ENCODE measurements around the gene TOE1. TPM values are rescaled to one million over a fixed set of nuclear protein-coding genes. Genes with fewer than 3 reads are reported as not detected.

Gene TOE1
- total and polyA plus RNA-seq, 2 of the 8 experiments (the other 6 are each of a cell fraction or from before 2014, with no cell fraction given): 15.2 to 25.8 TPM

- TF ChIP-seq, protein P1, sequence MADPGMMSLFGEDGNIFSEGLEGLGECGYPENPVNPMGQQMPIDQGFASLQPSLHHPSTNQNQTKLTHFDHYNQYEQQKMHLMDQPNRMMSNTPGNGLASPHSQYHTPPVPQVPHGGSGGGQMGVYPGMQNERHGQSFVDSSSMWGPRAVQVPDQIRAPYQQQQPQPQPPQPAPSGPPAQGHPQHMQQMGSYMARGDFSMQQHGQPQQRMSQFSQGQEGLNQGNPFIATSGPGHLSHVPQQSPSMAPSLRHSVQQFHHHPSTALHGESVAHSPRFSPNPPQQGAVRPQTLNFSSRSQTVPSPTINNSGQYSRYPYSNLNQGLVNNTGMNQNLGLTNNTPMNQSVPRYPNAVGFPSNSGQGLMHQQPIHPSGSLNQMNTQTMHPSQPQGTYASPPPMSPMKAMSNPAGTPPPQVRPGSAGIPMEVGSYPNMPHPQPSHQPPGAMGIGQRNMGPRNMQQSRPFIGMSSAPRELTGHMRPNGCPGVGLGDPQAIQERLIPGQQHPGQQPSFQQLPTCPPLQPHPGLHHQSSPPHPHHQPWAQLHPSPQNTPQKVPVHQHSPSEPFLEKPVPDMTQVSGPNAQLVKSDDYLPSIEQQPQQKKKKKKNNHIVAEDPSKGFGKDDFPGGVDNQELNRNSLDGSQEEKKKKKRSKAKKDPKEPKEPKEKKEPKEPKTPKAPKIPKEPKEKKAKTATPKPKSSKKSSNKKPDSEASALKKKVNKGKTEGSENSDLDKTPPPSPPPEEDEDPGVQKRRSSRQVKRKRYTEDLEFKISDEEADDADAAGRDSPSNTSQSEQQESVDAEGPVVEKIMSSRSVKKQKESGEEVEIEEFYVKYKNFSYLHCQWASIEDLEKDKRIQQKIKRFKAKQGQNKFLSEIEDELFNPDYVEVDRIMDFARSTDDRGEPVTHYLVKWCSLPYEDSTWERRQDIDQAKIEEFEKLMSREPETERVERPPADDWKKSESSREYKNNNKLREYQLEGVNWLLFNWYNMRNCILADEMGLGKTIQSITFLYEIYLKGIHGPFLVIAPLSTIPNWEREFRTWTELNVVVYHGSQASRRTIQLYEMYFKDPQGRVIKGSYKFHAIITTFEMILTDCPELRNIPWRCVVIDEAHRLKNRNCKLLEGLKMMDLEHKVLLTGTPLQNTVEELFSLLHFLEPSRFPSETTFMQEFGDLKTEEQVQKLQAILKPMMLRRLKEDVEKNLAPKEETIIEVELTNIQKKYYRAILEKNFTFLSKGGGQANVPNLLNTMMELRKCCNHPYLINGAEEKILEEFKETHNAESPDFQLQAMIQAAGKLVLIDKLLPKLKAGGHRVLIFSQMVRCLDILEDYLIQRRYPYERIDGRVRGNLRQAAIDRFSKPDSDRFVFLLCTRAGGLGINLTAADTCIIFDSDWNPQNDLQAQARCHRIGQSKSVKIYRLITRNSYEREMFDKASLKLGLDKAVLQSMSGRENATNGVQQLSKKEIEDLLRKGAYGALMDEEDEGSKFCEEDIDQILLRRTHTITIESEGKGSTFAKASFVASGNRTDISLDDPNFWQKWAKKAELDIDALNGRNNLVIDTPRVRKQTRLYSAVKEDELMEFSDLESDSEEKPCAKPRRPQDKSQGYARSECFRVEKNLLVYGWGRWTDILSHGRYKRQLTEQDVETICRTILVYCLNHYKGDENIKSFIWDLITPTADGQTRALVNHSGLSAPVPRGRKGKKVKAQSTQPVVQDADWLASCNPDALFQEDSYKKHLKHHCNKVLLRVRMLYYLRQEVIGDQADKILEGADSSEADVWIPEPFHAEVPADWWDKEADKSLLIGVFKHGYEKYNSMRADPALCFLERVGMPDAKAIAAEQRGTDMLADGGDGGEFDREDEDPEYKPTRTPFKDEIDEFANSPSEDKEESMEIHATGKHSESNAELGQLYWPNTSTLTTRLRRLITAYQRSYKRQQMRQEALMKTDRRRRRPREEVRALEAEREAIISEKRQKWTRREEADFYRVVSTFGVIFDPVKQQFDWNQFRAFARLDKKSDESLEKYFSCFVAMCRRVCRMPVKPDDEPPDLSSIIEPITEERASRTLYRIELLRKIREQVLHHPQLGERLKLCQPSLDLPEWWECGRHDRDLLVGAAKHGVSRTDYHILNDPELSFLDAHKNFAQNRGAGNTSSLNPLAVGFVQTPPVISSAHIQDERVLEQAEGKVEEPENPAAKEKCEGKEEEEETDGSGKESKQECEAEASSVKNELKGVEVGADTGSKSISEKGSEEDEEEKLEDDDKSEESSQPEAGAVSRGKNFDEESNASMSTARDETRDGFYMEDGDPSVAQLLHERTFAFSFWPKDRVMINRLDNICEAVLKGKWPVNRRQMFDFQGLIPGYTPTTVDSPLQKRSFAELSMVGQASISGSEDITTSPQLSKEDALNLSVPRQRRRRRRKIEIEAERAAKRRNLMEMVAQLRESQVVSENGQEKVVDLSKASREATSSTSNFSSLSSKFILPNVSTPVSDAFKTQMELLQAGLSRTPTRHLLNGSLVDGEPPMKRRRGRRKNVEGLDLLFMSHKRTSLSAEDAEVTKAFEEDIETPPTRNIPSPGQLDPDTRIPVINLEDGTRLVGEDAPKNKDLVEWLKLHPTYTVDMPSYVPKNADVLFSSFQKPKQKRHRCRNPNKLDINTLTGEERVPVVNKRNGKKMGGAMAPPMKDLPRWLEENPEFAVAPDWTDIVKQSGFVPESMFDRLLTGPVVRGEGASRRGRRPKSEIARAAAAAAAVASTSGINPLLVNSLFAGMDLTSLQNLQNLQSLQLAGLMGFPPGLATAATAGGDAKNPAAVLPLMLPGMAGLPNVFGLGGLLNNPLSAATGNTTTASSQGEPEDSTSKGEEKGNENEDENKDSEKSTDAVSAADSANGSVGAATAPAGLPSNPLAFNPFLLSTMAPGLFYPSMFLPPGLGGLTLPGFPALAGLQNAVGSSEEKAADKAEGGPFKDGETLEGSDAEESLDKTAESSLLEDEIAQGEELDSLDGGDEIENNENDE (IDR thresholded peaks at IDR 0.05; ENCODE audit: insufficient replicate concordance, low read length): no peak
- no peak for TF ChIP-seq SP4 (IDR thresholded peaks at IDR 0.05; ENCODE audit: low read length)
- no peak for TF ChIP-seq BRCA1 (IDR thresholded peaks at IDR 0.05; ENCODE audit: low read depth, low read length)
- no peak for TF ChIP-seq EGR1 (IDR thresholded peaks at IDR 0.05; ENCODE audit: borderline replicate concordance, low read depth, low read length)
- TF ChIP-seq RBBP5 (IDR thresholded peaks at IDR 0.05; ENCODE audit: borderline replicate concordance, low read depth, low read length): no peak
- TF ChIP-seq TBP (IDR thresholded peaks at IDR 0.05; ENCODE audit: low read depth, low read length): no peak
- TF ChIP-seq BACH1 (IDR thresholded peaks at IDR 0.05; ENCODE audit: low read length): no peak
Measured at GRCh38 chr1:45354838-45355237, 14.9 kb downstream of the TOE1 start (continued).
